AG10803 (cell line): ENCODE measurements around the gene MMP23B.
A peak's percentile ranks its signal among the peaks of the same experiment; 100 is the strongest.

ENCODE experiments used
- DNase-seq: peaks from one replicate; pipeline ENCODE4 v3.0.0; 2010; ENCODE audit warnings: low read depth
- H3K4me3 ChIP-seq: 2 replicates; pipeline ENCODE4 v1.5.1; 2011; ENCODE audit warnings: mild to moderate bottlenecking, low read length, control low read depth
- CTCF ChIP-seq: conservative IDR thresholded peaks from 2 replicates; pipeline ENCODE4 v1.5.1; 2011; ENCODE audit warnings: mild to moderate bottlenecking, low read length, control low read depth, inconsistent platforms

The MMP23B gene

GRCh38 chr1:1596493-1597274 is 35.3 kb upstream of the MMP23B start:
- H3K4me3 ChIP-seq = no peak overlapping the region
- no peak for DNase-seq
- TF ChIP-seq CTCF = no peak

- DNase-seq = no peak
- no peak overlapping the region for H3K4me3 ChIP-seq
- peak; percentile 41 for TF ChIP-seq CTCF
These were observed 34.6 kb upstream of the MMP23B start for GRCh38 chr1:1597275-1597930.

GRCh38 chr1:1598051-1598719 is 33.8 kb upstream of the MMP23B start:
- H3K4me3 ChIP-seq = no peak overlapping the region
- DNase-seq = no peak
- no peak for TF ChIP-seq CTCF

GRCh38 chr1:1598720-1599029 is 33.3 kb upstream of the MMP23B start:
- H3K4me3 ChIP-seq = no peak overlapping the region
- DNase-seq = no peak
- TF ChIP-seq CTCF = no peak

- peak overlapping the region; percentile 15; the same call in 1 of the 2 replicates for H3K4me3 ChIP-seq
- no peak for TF ChIP-seq CTCF
- peak; percentile 30 for DNase-seq
These were observed 32.7 kb upstream of the MMP23B start for GRCh38 chr1:1599030-1599934.

- TF ChIP-seq CTCF = no peak
- no peak for DNase-seq
- H3K4me3 ChIP-seq = peak within 1 kb of the TSS; percentile 47
These were observed 31.8 kb upstream of the MMP23B start, which contains the start of gene FNDC10 for GRCh38 chr1:1599935-1600860. FNDC10 (minus strand) TSS chr1:1600135; CDS start chr1:1600015, 120 bp downstream.
